GM18526 (cell line): ENCODE results near the gene ATR.
A peak's percentile ranks its signal among the peaks of the same experiment; 100 is the strongest.

Source experiments
- POLR2A ChIP-seq: IDR thresholded peaks from 3 replicates; pipeline ENCODE4 v1.6.1; 2011; ENCODE audit not compliant: insufficient read length; ENCODE audit errors: extremely low read depth

Gene ATR

GRCh38 chr3:142578329-142579223 is at the start of gene ATR:
ATR (minus strand) TSS chr3:142578733; CDS start chr3:142578704, 29 bp downstream.
- TF ChIP-seq POLR2A, result peak; percentile 83

- no peak for TF ChIP-seq POLR2A
These were observed 48.4 kb upstream of the ATR start for GRCh38 chr3:142626971-142627370.

GRCh38 chr3:142625153-142625440 is 46.6 kb upstream of the ATR start:
- TF ChIP-seq POLR2A, result no peak

- no peak for TF ChIP-seq POLR2A
These were observed 46.0 kb upstream of the ATR start for GRCh38 chr3:142624341-142625152.

GRCh38 chr3:142623194-142623593 is 44.7 kb upstream of the ATR start:
- no peak for TF ChIP-seq POLR2A

- TF ChIP-seq POLR2A, result no peak
These were observed 43.9 kb upstream of the ATR start for GRCh38 chr3:142622405-142622804.

GRCh38 chr3:142618917-142619461 is 40.5 kb upstream of the ATR start:
- TF ChIP-seq POLR2A, result no peak

- no peak for TF ChIP-seq POLR2A
These were observed 36.6 kb upstream of the ATR start for GRCh38 chr3:142615171-142615570.

- no peak for TF ChIP-seq POLR2A
These were observed 35.6 kb upstream of the ATR start for GRCh38 chr3:142614059-142614626.

- TF ChIP-seq POLR2A, result no peak
These were observed 35.0 kb upstream of the ATR start for GRCh38 chr3:142613491-142613890.

GRCh38 chr3:142611206-142611605 is 32.7 kb upstream of the ATR start:
- TF ChIP-seq POLR2A, result no peak

- no peak for TF ChIP-seq POLR2A
These were observed 30.6 kb upstream of the ATR start for GRCh38 chr3:142609136-142609535.

GRCh38 chr3:142608631-142609030 is 30.1 kb upstream of the ATR start:
- TF ChIP-seq POLR2A, result no peak

- TF ChIP-seq POLR2A, result no peak
These were observed 26.4 kb upstream of the ATR start for GRCh38 chr3:142604940-142605339.

GRCh38 chr3:142602619-142603385 is 24.3 kb upstream of the ATR start:
- TF ChIP-seq POLR2A, result no peak
